Mesenchymal stem cell (in vitro differentiated cells and primary cell): ENCODE measurements around the gene PLA2G3.

Source experiments
- DNase-seq: peaks from one replicate; pipeline ENCODE4 v3.0.0-alpha.2; 2013
- H2AFZ ChIP-seq: one replicate; pipeline ENCODE4 v1.6.1; 2013; ENCODE audit warnings: low read depth, mild to moderate bottlenecking, control low read depth, inconsistent platforms, low read length, moderate library complexity
- H2AK5ac ChIP-seq: 2 replicates; pipeline ENCODE4 v1.6.1; 2013; ENCODE audit warnings: low read length, moderate library complexity, mild to moderate bottlenecking, inconsistent platforms; ENCODE audit not compliant: severe bottlenecking
- H2BK120ac ChIP-seq: one replicate; pipeline ENCODE4 v1.6.1; 2013; ENCODE audit warnings: low read depth, mild to moderate bottlenecking, inconsistent platforms, low read length, moderate library complexity
- H2BK12ac ChIP-seq, 2 experiments: one replicate each; pipeline ENCODE4 v1.6.1; 2013; ENCODE audit warnings: inconsistent platforms in 2 of 2, low read length in 2 of 2, mild to moderate bottlenecking in 2 of 2, moderate library complexity in 2 of 2, control low read depth in 1 of 2
- H2BK15ac ChIP-seq: one replicate; pipeline ENCODE4 v1.6.1; 2013; ENCODE audit warnings: mild to moderate bottlenecking, low read depth, inconsistent platforms; ENCODE audit not compliant: poor library complexity, severe bottlenecking
- H2BK5ac ChIP-seq: 2 replicates; pipeline ENCODE4 v1.6.1; 2013; ENCODE audit warnings: low read depth, mild to moderate bottlenecking, low read length, control low read depth, inconsistent platforms; ENCODE audit not compliant: poor library complexity, severe bottlenecking
- H3K14ac ChIP-seq, 2 experiments: one replicate each; pipeline ENCODE4 v1.6.1; 2013; ENCODE audit warnings: inconsistent platforms in 2 of 2, low read length in 2 of 2, control low read depth in 1 of 2, mild to moderate bottlenecking in 1 of 2, moderate library complexity in 1 of 2
- H3K18ac ChIP-seq, 2 experiments: one replicate each; pipeline ENCODE4 v1.6.1; 2013; ENCODE audit warnings: inconsistent platforms in 2 of 2, low read length in 2 of 2, control low read depth in 1 of 2, low read depth in 1 of 2, mild to moderate bottlenecking in 1 of 2
- H3K23ac ChIP-seq, 2 experiments: one replicate each; pipeline ENCODE4 v1.6.1; 2013; ENCODE audit warnings: inconsistent platforms in 2 of 2, low read length in 2 of 2, mild to moderate bottlenecking in 2 of 2, moderate library complexity in 2 of 2, control low read depth in 1 of 2
- H3K27ac ChIP-seq: 2 replicates; pipeline ENCODE4 v1.5.1; 2013; ENCODE audit warnings: mild to moderate bottlenecking, moderate library complexity, low read length, control low read depth, inconsistent platforms; ENCODE audit not compliant: poor library complexity, severe bottlenecking
- H3K27me3 ChIP-seq, 2 experiments: 2 replicates each; pipeline versions ENCODE4 v1.6.1 to v1.7.0; 2013; ENCODE audit warnings: low read length in 2 of 2, mild to moderate bottlenecking in 2 of 2, moderate library complexity in 2 of 2, control low read depth in 1 of 2, inconsistent platforms in 1 of 2; ENCODE audit not compliant: control insufficient read depth in 1 of 2, insufficient read depth in 1 of 2
- H3K36me3 ChIP-seq, 2 experiments: 2 replicates each; pipeline versions ENCODE4 v1.6.1 to v1.7.0; 2013; ENCODE audit warnings: low read length in 2 of 2, control low read depth in 1 of 2, inconsistent platforms in 1 of 2, low read depth in 1 of 2, mild to moderate bottlenecking in 1 of 2; ENCODE audit not compliant: insufficient read depth in 2 of 2, control insufficient read depth in 1 of 2
- H3K4ac ChIP-seq, 2 experiments: one replicate each; pipeline ENCODE4 v1.6.1; 2013; ENCODE audit warnings: inconsistent platforms in 2 of 2, low read length in 2 of 2, mild to moderate bottlenecking in 2 of 2, moderate library complexity in 2 of 2, control low read depth in 1 of 2, low read depth in 1 of 2
- H3K4me1 ChIP-seq: 2 replicates; pipeline ENCODE4 v1.6.1; 2013; ENCODE audit warnings: low read depth, low read length, control low read depth; ENCODE audit not compliant: control insufficient read depth, insufficient read depth
- H3K4me2 ChIP-seq: 2 replicates; pipeline ENCODE4 v1.6.1; 2013; ENCODE audit warnings: low read length, mild to moderate bottlenecking, inconsistent platforms; ENCODE audit not compliant: poor library complexity, severe bottlenecking
- H3K4me3 ChIP-seq, 2 experiments: 2 replicates each; pipeline versions ENCODE4 v1.5.1 to v1.7.0; 2013; ENCODE audit warnings: low read length in 2 of 2, mild to moderate bottlenecking in 2 of 2, control low read depth in 1 of 2, low read depth in 1 of 2; ENCODE audit not compliant: insufficient read depth in 1 of 2
- H3K79me1 ChIP-seq: replicated peaks from 2 replicates; pipeline ENCODE4 v1.6.1; 2013; ENCODE audit warnings: mild to moderate bottlenecking, control low read depth, low read length, inconsistent platforms; ENCODE audit not compliant: poor library complexity, severe bottlenecking
- H3K9ac ChIP-seq: 2 replicates; pipeline ENCODE4 v1.7.0; 2013; ENCODE audit warnings: mild to moderate bottlenecking, low read length, moderate library complexity
- H3K9me3 ChIP-seq: 2 replicates; pipeline ENCODE4 v1.7.0; 2013; ENCODE audit warnings: mild to moderate bottlenecking, low read length; ENCODE audit not compliant: control insufficient read depth
- H4K8ac ChIP-seq: one replicate; pipeline ENCODE4 v1.6.1; 2013; ENCODE audit warnings: inconsistent platforms, mild to moderate bottlenecking, low read length, moderate library complexity
- H4K91ac ChIP-seq: one replicate; pipeline ENCODE4 v1.6.1; 2013; ENCODE audit warnings: mild to moderate bottlenecking, low read length, inconsistent platforms
- WGBS: methylation state at CpG from one replicate; pipeline ENCODE4 v1.1.7; 2013; ENCODE audit warnings: mixed read lengths; 5-methylcytosine and 5-hydroxymethylcytosine counted together

The PLA2G3 gene

GRCh38 chr22:31093086-31093850 lies 47.0 kb downstream of the PLA2G3 start:
- Histone ChIP-seq H3K4ac (no peak overlapping the region), H3K4me2 (no peak overlapping the region), H3K27me3 (no peaks in the 10 kb centered on the region), H3K18ac (no peak overlapping the region), H2AK5ac (no peak overlapping the region), H3K9me3 (no peaks in the 10 kb centered on the region), H3K4me1 (peaks cover 12% of the 10 kb centered on the region), H3K14ac (no peak overlapping the region), H3K9ac (no peak overlapping the region), H3K27ac (no peak overlapping the region), H2BK120ac (no peak overlapping the region), H3K79me1 (peaks cover 58% of the 10 kb centered on the region), H4K91ac (no peak overlapping the region), H3K36me3 (peaks cover 95 to 97% of the 10 kb centered on the region in 2 experiments), H2AFZ (no peak overlapping the region), H4K8ac (no peak overlapping the region), H2BK5ac (no peak overlapping the region), H2BK15ac (no peak overlapping the region), H3K23ac (no peak overlapping the region), H3K4me3 (no peak overlapping the region), H2BK12ac (no peak overlapping the region)
- WGBS: 97% methylated on average over 29 of the region's 33 CpGs
- no peak for DNase-seq

- Histone ChIP-seq H4K8ac (no peak overlapping the region), H3K4me1 (peaks cover 17% of the 10 kb centered on the region), H3K27me3 (no peaks in the 10 kb centered on the region), H2AK5ac (no peak overlapping the region), H3K27ac (no peak overlapping the region), H3K14ac (no peak overlapping the region), H2BK120ac (no peak overlapping the region), H2BK15ac (no peak overlapping the region), H2BK5ac (no peak overlapping the region), H3K36me3 (peaks cover 97 to 99% of the 10 kb centered on the region in 2 experiments), H3K23ac (no peak overlapping the region), H2BK12ac (no peak overlapping the region), H3K4me2 (no peak overlapping the region), H3K79me1 (peaks cover 65% of the 10 kb centered on the region), H4K91ac (no peak overlapping the region), H3K9ac (no peak overlapping the region), H3K4ac (no peak overlapping the region), H3K9me3 (no peaks in the 10 kb centered on the region), H2AFZ (no peak overlapping the region), H3K4me3 (no peak overlapping the region), H3K18ac (no peak overlapping the region)
- DNase-seq: no peak
- 97% methylated on average over 8 of the region's 9 CpGs for WGBS
These were observed 48.1 kb downstream of the PLA2G3 start for GRCh38 chr22:31092161-31092560.

GRCh38 chr22:31091106-31091975 lies 49.0 kb downstream of the PLA2G3 start:
- peaks cover 64% of the 10 kb centered on the region for H3K79me1 ChIP-seq
- H3K18ac ChIP-seq: no peak overlapping the region
- WGBS: 86% methylated on average over 29 of the region's 29 CpGs
- H2AK5ac ChIP-seq: no peak overlapping the region
- H2AFZ ChIP-seq: no peak overlapping the region
- H3K4me2 ChIP-seq: no peak overlapping the region
- H3K4ac ChIP-seq: no peak overlapping the region
- H3K14ac ChIP-seq: no peak overlapping the region
- peaks cover 96 to 99% of the 10 kb centered on the region in 2 experiments for H3K36me3 ChIP-seq
- no peak overlapping the region for H2BK5ac ChIP-seq
- H3K4me3 ChIP-seq: no peak overlapping the region
- no peak overlapping the region for H4K91ac ChIP-seq
- no peak overlapping the region for H4K8ac ChIP-seq
- H3K27me3 ChIP-seq: no peaks in the 10 kb centered on the region
- no peak overlapping the region for H2BK120ac ChIP-seq
- H3K9me3 ChIP-seq: no peaks in the 10 kb centered on the region
- peaks cover 22% of the 10 kb centered on the region for H3K4me1 ChIP-seq
- no peak overlapping the region for H3K23ac ChIP-seq
- H2BK12ac ChIP-seq: no peak overlapping the region
- no peak for DNase-seq
- no peak overlapping the region for H3K27ac ChIP-seq
- H3K9ac ChIP-seq: no peak overlapping the region
- H2BK15ac ChIP-seq: no peak overlapping the region
